Measurements from ENCODE around the gene LIN37. TPM values are rescaled to one million over a fixed set of nuclear protein-coding genes. Genes with fewer than 3 reads are reported as not detected.

The LIN37 gene
- total and polyA plus RNA-seq, 7 donors = 8.4 to 19.1 (median 13.6) TPM

DNA sequence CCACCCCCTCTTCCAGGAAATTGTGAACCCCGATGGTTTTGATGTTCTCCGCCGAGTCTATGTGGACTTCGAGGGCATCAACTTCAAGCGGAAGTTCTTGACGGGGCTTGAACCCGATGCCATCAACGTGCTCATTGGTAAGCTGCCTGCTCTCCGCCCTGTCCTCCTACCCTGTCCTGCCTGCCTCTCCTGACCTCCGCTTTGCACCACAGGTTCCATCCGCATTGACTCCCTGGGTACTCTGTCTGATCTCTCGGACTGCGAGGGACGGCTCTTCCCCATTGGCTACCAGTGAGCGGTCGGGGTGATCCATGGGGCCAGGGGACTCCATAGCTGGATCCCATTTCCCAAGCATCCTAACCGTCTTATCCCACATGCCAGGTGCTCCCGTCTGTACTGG, 18.1 kb upstream of the LIN37 start:
- no peak overlapping the region for H3K4me3 ChIP-seq
- no peaks in the 10 kb centered on the region for H3K9me3 ChIP-seq
- no peaks in the 10 kb centered on the region for H3K4me1 ChIP-seq
- no peak for DNase-seq
- H3K27ac ChIP-seq = no peak overlapping the region
- H3K36me3 ChIP-seq = peaks cover 57 to 100% (median 81%) of the 10 kb centered on the region in 4 donors
- 95 to 96% methylated on average over 18 of the region's 18 CpGs for WGBS, 2 donors
- TF ChIP-seq POLR2AphosphoS5 (IDR thresholded peaks at IDR 0.05) (no peak), POLR2A (IDR thresholded peaks at IDR 0.05) (no peak), EP300 (IDR thresholded peaks at IDR 0.05) (no peak)
- TF ChIP-seq, protein P1, sequence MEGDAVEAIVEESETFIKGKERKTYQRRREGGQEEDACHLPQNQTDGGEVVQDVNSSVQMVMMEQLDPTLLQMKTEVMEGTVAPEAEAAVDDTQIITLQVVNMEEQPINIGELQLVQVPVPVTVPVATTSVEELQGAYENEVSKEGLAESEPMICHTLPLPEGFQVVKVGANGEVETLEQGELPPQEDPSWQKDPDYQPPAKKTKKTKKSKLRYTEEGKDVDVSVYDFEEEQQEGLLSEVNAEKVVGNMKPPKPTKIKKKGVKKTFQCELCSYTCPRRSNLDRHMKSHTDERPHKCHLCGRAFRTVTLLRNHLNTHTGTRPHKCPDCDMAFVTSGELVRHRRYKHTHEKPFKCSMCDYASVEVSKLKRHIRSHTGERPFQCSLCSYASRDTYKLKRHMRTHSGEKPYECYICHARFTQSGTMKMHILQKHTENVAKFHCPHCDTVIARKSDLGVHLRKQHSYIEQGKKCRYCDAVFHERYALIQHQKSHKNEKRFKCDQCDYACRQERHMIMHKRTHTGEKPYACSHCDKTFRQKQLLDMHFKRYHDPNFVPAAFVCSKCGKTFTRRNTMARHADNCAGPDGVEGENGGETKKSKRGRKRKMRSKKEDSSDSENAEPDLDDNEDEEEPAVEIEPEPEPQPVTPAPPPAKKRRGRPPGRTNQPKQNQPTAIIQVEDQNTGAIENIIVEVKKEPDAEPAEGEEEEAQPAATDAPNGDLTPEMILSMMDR (IDR thresholded peaks at IDR 0.05) = no peak
- no peaks in the 10 kb centered on the region for H3K27me3 ChIP-seq
- intact Hi-C loops (cut with DNase I) = no loop called here

DNA sequence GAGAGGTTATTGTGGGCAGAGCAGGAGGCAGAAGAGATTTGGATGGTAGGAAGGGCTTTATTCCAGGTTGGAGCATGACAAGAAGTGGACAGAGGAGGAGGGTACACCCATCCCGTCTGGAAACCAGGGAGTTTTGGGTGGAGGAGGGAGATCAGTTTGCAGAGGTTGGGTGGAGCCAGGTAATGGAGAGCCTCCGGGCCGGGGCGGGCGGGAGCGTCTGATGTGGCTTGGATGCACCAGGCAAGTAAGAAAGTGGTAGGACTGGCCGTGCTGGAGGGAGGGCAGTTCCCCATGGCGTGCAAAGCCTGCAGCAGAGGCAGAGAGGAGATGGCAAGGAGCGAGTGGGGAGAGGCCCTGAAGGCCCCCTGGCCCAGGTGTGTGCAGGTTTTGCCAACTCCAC, 17.0 kb upstream of the LIN37 start:
- no peaks in the 10 kb centered on the region for H3K27me3 ChIP-seq
- no peak overlapping the region for H3K4me3 ChIP-seq
- intact Hi-C loops (cut with DNase I) = no loop called here
- WGBS, 2 donors = 65 to 85% methylated on average over 9 of the region's 9 CpGs
- no peaks in the 10 kb centered on the region for H3K4me1 ChIP-seq
- DNase-seq = no peak
- H3K9me3 ChIP-seq = no peaks in the 10 kb centered on the region
- no peak overlapping the region for H3K27ac ChIP-seq
- peaks cover 47 to 97% (median 76%) of the 10 kb centered on the region in 4 donors for H3K36me3 ChIP-seq
- TF ChIP-seq EP300 (IDR thresholded peaks at IDR 0.05) = no peak
- no peak for TF ChIP-seq POLR2A (IDR thresholded peaks at IDR 0.05)
- no peak for TF ChIP-seq POLR2AphosphoS5 (IDR thresholded peaks at IDR 0.05)
- TF ChIP-seq, protein P1 (IDR thresholded peaks at IDR 0.05) = no peak

DNA sequence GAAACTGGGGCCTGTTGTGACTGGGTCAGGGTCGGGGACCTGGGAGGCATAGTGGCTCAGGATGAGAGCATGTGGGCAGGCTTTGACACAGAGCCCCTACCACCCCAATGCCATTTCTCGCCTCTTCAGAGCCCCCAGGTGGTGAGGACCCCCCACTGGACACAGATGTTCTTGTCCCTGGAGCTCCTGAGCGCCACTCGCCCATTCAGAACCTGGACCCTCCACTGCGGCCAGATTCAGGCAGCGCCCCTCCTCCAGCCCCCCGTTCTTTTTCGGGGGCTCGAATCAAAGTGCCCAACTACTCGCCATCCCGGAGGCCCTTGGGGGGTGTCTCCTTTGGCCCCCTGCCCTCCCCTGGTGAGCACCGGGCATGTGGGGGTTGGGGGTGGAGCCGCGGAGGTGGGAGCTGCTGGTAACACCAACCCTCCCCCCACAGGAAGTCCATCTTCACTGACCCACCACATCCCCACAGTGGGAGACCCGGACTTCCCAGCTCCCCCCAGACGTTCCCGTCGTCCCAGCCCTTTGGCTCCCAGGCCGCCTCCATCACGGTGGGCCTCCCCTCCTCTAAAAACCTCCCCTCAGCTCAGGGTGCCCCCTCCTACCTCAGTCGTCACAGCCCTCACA, 16.5 kb upstream of the LIN37 start:
- TF ChIP-seq EP300 (IDR thresholded peaks at IDR 0.05) = no peak
- TF ChIP-seq, protein P1 (IDR thresholded peaks at IDR 0.05) = no peak
- TF ChIP-seq POLR2AphosphoS5 (IDR thresholded peaks at IDR 0.05) = no peak
- no peak for TF ChIP-seq POLR2A (IDR thresholded peaks at IDR 0.05)
- intact Hi-C loops (cut with DNase I) = no loop called here
- no peak overlapping the region for H3K27ac ChIP-seq
- H3K4me3 ChIP-seq = no peak overlapping the region
- peaks cover 47 to 97% (median 75%) of the 10 kb centered on the region in 4 donors for H3K36me3 ChIP-seq
- DNase-seq = no peak
- no peaks in the 10 kb centered on the region for H3K9me3 ChIP-seq
- H3K27me3 ChIP-seq = no peaks in the 10 kb centered on the region
- no peaks in the 10 kb centered on the region for H3K4me1 ChIP-seq
- 92 to 93% methylated on average over 21 of the region's 21 CpGs for WGBS, 2 donors

DNA sequence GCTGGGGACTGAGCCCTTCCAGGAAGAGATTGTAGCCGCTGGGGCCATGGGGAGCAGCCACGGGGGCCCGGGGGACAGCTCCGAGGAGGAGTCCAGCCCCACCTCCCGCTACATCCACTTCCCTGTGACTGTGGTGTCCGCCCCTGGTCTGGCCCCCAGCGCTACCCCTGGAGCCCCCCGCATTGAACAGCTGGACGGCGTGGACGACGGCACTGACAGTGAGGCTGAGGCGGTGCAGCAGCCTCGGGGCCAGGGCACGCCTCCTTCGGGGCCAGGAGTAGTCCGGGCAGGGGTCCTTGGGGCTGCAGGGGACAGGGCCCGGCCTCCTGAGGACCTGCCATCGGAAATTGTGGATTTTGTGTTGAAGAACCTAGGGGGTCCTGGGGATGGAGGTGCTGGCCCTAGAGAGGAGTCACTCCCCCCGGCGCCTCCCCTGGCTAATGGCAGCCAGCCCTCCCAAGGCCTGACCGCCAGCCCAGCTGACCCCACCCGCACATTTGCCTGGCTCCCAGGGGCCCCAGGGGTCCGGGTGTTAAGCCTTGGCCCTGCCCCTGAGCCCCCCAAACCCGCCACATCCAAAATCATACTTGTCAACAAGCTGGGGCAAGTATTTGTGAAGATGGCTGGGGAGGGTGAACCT, 15.7 kb upstream of the LIN37 start:
- Histone ChIP-seq H3K9me3 (no peaks in the 10 kb centered on the region), H3K36me3 (peaks cover 44 to 97% (median 71%) of the 10 kb centered on the region in 4 donors), H3K4me1 (no peaks in the 10 kb centered on the region), H3K27ac (no peak overlapping the region), H3K27me3 (no peaks in the 10 kb centered on the region), H3K4me3 (no peak overlapping the region)
- DNase-seq = no peak
- 92% methylated on average over 25 of the region's 25 CpGs for WGBS, 2 donors
- no peak for TF ChIP-seq EP300 (IDR thresholded peaks at IDR 0.05)
- TF ChIP-seq, protein P1 (IDR thresholded peaks at IDR 0.05) = no peak
- intact Hi-C loops (cut with DNase I) = no loop called here
